ENCODE data around the gene PDE4B. TPM values are rescaled to one million over a fixed set of nuclear protein-coding genes. Genes with fewer than 3 reads are reported as not detected.

Gene PDE4B
- total RNA-seq, 1 donor = 51.0 TPM

GRCh38 chr1:66288048-66288447, 495.4 kb downstream of the PDE4B start:
- TF ChIP-seq CTCF (IDR thresholded peaks at IDR 0.05; ENCODE audit: insufficient read depth, low read depth, low read length) = no peak
- no peak for DNase-seq (ENCODE audit: low read depth)
- H3K4me3 ChIP-seq (ENCODE audit: low read depth, low read length) = no peak overlapping the region

- TF ChIP-seq CTCF (IDR thresholded peaks at IDR 0.05; ENCODE audit: insufficient read depth, low read depth, low read length) = no peak
- peak; percentile 32 for DNase-seq (ENCODE audit: low read depth)
- H3K4me3 ChIP-seq (ENCODE audit: low read depth, low read length) = no peak overlapping the region
Measured at GRCh38 chr1:66290761-66291530, 498.3 kb downstream of the PDE4B start.

GRCh38 chr1:66291531-66291864, 498.8 kb downstream of the PDE4B start:
- H3K4me3 ChIP-seq (ENCODE audit: low read depth, low read length) = no peak overlapping the region
- no peak for TF ChIP-seq CTCF (IDR thresholded peaks at IDR 0.05; ENCODE audit: insufficient read depth, low read depth, low read length)
- peak; percentile 49 for DNase-seq (ENCODE audit: low read depth)

- H3K4me3 ChIP-seq (ENCODE audit: low read depth, low read length) = no peak overlapping the region
- no peak for TF ChIP-seq CTCF (IDR thresholded peaks at IDR 0.05; ENCODE audit: insufficient read depth, low read depth, low read length)
Measured at GRCh38 chr1:66292305-66292704, 499.6 kb downstream of the PDE4B start.

GRCh38 chr1:66292944-66293343, 500.2 kb downstream of the PDE4B start:
- no peak for TF ChIP-seq CTCF (IDR thresholded peaks at IDR 0.05; ENCODE audit: insufficient read depth, low read depth, low read length)
- H3K4me3 ChIP-seq (ENCODE audit: low read depth, low read length) = no peak overlapping the region
- no peak for DNase-seq (ENCODE audit: low read depth)

More at GRCh38 chr1:66292305-66292704, 499.6 kb downstream of the PDE4B start:
- DNase-seq (ENCODE audit: low read depth) = no peak

- TF ChIP-seq CTCF (IDR thresholded peaks at IDR 0.05; ENCODE audit: insufficient read depth, low read depth, low read length) = no peak
- DNase-seq (ENCODE audit: low read depth) = peak; percentile 64
- H3K4me3 ChIP-seq (ENCODE audit: low read depth, low read length) = no peak overlapping the region
Measured at GRCh38 chr1:66294707-66295370, 502.1 kb downstream of the PDE4B start.

Measured in fibroblast of villous mesenchyme (primary cell).